GM21576 (cell line): ENCODE results near the gene ZBTB22.

Source experiments
- ATAC-seq: cut with Tn5 transposase; IDR thresholded peaks from one replicate; pipeline ENCODE4 v1.9.1; 2021; ENCODE audit warnings: mild to moderate bottlenecking, moderate library complexity; ENCODE audit not compliant: unreplicated experiment

Gene ZBTB22

GRCh38 chr6:33330736-33331135, 13.2 kb upstream of the ZBTB22 start:
- ATAC-seq: no peak

GRCh38 chr6:33329058-33329457, 11.5 kb upstream of the ZBTB22 start:
- ATAC-seq: no peak

- ATAC-seq: no peak
Measured at GRCh38 chr6:33324125-33324524, 6.6 kb upstream of the ZBTB22 start.

- no peak for ATAC-seq
Measured at GRCh38 chr6:33323623-33323948, 6.0 kb upstream of the ZBTB22 start.

GRCh38 chr6:33321227-33321626, 3.7 kb upstream of the ZBTB22 start:
- ATAC-seq: no peak

- ATAC-seq: no peak
Measured at GRCh38 chr6:33320315-33321181, 3.0 kb upstream of the ZBTB22 start.

- no peak for ATAC-seq
Measured at GRCh38 chr6:33319939-33320314, 2.4 kb upstream of the ZBTB22 start.

- no peak for ATAC-seq
Measured at GRCh38 chr6:33318426-33319073, 1.0 kb upstream of the ZBTB22 start.

- no peak for ATAC-seq
Measured at GRCh38 chr6:33317419-33317668, 200 bp downstream of the ZBTB22 start.

GRCh38 chr6:33316603-33317418, 733 bp downstream of the ZBTB22 start:
- no peak for ATAC-seq

GRCh38 chr6:33315793-33316602, 1.5 kb downstream of the ZBTB22 start:
- no peak for ATAC-seq

GRCh38 chr6:33314943-33315792, 2.4 kb downstream of the ZBTB22 start:
- ATAC-seq: no peak

- no peak for ATAC-seq
Measured at GRCh38 chr6:33314515-33314942, 3.0 kb downstream of the ZBTB22 start.

GRCh38 chr6:33313709-33314514, 3.6 kb downstream of the ZBTB22 start, which contains the start of gene TAPBP:
Gene TAPBP, minus strand, starts transcription at chr6:33314078. Its CDS starts 37 bp downstream, at chr6:33314041.
- peak; percentile 35 for ATAC-seq

- peak; percentile 4 for ATAC-seq
Measured at GRCh38 chr6:33313105-33313708, 4.3 kb downstream of the ZBTB22 start.

- ATAC-seq: no peak
Measured at GRCh38 chr6:33312361-33313104, 5.0 kb downstream of the ZBTB22 start.

- no peak for ATAC-seq
Measured at GRCh38 chr6:33306356-33306755, 11.2 kb downstream of the ZBTB22 start.

- ATAC-seq: no peak
Measured at GRCh38 chr6:33305052-33305451, 12.5 kb downstream of the ZBTB22 start.
